SK-N-SH treated with all-trans-retinoic acid at 6 μM for 48 hours (cell line): ENCODE results near the gene SPG7.

Source experiments
- ATAC-seq: fragments of 200-7000 bp; cut with Tn5 transposase; 3 replicates; pipeline ENCODE4 v1.9.1; 2020; ENCODE audit warnings: mild to moderate bottlenecking, moderate library complexity
- ARNTL ChIP-seq: fragments of 450-650 bp; formaldehyde crosslinking; IDR thresholded peaks from 2 replicates; pipeline ENCODE4 v1.5.0; 2020; ENCODE audit warnings: low read depth, mild to moderate bottlenecking, moderate library complexity, borderline replicate concordance
- BACH2 ChIP-seq: fragments of 250-450 bp; sonication (Bioruptor Pico); IDR thresholded peaks from 2 replicates; pipeline ENCODE4 v1.9.0; 2021; ENCODE audit warnings: mild to moderate bottlenecking, borderline replicate concordance
- CSDC2 ChIP-seq: fragments of 250-450 bp; sonication (Bioruptor Pico); IDR thresholded peaks from 2 replicates; pipeline ENCODE4 v1.5.0; 2020; ENCODE audit warnings: mild to moderate bottlenecking, moderate library complexity
- ESRRG ChIP-seq: fragments of 250-450 bp; sonication (Bioruptor Pico); IDR thresholded peaks from 2 replicates; pipeline ENCODE4 v1.6.1; 2021; ENCODE audit warnings: mild to moderate bottlenecking
- GLIS3 ChIP-seq: fragments of 250-450 bp; sonication (Bioruptor Pico); IDR thresholded peaks from 2 replicates; pipeline ENCODE4 v1.5.0; 2020; ENCODE audit warnings: mild to moderate bottlenecking, moderate library complexity
- ISL1 ChIP-seq: fragments of 250-450 bp; sonication (Bioruptor Pico); IDR thresholded peaks from 2 replicates; pipeline ENCODE4 v2.1.2; 2022; ENCODE audit warnings: mild to moderate bottlenecking, moderate library complexity
- OSR1 ChIP-seq: fragments of 250-450 bp; sonication (Bioruptor Pico); IDR thresholded peaks from 2 replicates; pipeline ENCODE4 v1.8.0; 2022; ENCODE audit warnings: moderate library complexity, mild to moderate bottlenecking, inconsistent platforms
- PPARA ChIP-seq: fragments of 250-450 bp; sonication (Bioruptor Pico); IDR thresholded peaks from 2 replicates; pipeline ENCODE4 v1.5.0; 2020; ENCODE audit warnings: mild to moderate bottlenecking, borderline replicate concordance
- RARB ChIP-seq: fragments of 250-450 bp; sonication (Bioruptor Pico); IDR thresholded peaks from 2 replicates; pipeline ENCODE4 v1.8.0; 2021; ENCODE audit warnings: mild to moderate bottlenecking, moderate library complexity
- SNAI2 ChIP-seq: fragments of 250-450 bp; sonication (Bioruptor Pico); IDR thresholded peaks from 2 replicates; pipeline ENCODE4 v1.5.0; 2020; ENCODE audit warnings: mild to moderate bottlenecking, moderate library complexity
- TCF4 ChIP-seq: fragments of 250-450 bp; sonication (Bioruptor Pico); IDR thresholded peaks from 2 replicates; pipeline ENCODE4 v1.8.0; 2021; ENCODE audit warnings: mild to moderate bottlenecking, moderate library complexity, borderline replicate concordance
- TOX ChIP-seq: fragments of 250-450 bp; sonication (Bioruptor Pico); IDR thresholded peaks from 2 replicates; pipeline ENCODE4 v1.8.0; 2021; ENCODE audit warnings: mild to moderate bottlenecking, moderate library complexity, borderline replicate concordance
- ZC3H10 ChIP-seq: fragments of 250-450 bp; sonication (Bioruptor Pico); IDR thresholded peaks from 2 replicates; pipeline ENCODE4 v1.5.1; 2021; ENCODE audit warnings: mild to moderate bottlenecking, moderate library complexity
- ZFP3 ChIP-seq: fragments of 250-450 bp; sonication (Bioruptor Pico); IDR thresholded peaks from 2 replicates; pipeline ENCODE4 v1.5.0; 2020; ENCODE audit warnings: mild to moderate bottlenecking, moderate library complexity
- ZFP30 ChIP-seq: fragments of 450-650 bp; formaldehyde crosslinking; IDR thresholded peaks from 2 replicates; pipeline ENCODE4 v1.5.0; 2022; ENCODE audit warnings: mild to moderate bottlenecking, moderate library complexity
- ZNF565 ChIP-seq: fragments of 450-650 bp; formaldehyde crosslinking; conservative IDR thresholded peaks from 2 replicates; pipeline ENCODE4 v1.5.0; 2020; ENCODE audit warnings: low read depth, mild to moderate bottlenecking, moderate library complexity
- ZNF70 ChIP-seq: fragments of 450-650 bp; formaldehyde crosslinking; IDR thresholded peaks from 2 replicates; pipeline ENCODE4 v1.5.0; 2020; ENCODE audit warnings: mild to moderate bottlenecking, moderate library complexity
- ZNF8 ChIP-seq: fragments of 450-650 bp; formaldehyde crosslinking; IDR thresholded peaks from 2 replicates; pipeline ENCODE4 v1.5.0; 2020; ENCODE audit warnings: mild to moderate bottlenecking, moderate library complexity
- TF ChIP-seq, protein P1 (sequence below): fragments of 250-450 bp; sonication (Bioruptor Pico); IDR thresholded peaks from 2 replicates; pipeline ENCODE4 v1.5.1; 2020; ENCODE audit warnings: low read depth, mild to moderate bottlenecking, moderate library complexity
- TF ChIP-seq, protein P2 (sequence below): fragments of 250-450 bp; sonication (Bioruptor Pico); IDR thresholded peaks from 2 replicates; pipeline ENCODE4 v1.8.0; 2020; ENCODE audit warnings: mild to moderate bottlenecking, moderate library complexity, borderline replicate concordance
- TF ChIP-seq, protein P3 (sequence below): fragments of 250-450 bp; sonication (Bioruptor Pico); IDR thresholded peaks from 2 replicates; pipeline ENCODE4 v1.5.1; 2021; ENCODE audit warnings: mild to moderate bottlenecking, moderate library complexity
- TF ChIP-seq, protein P4 (sequence below): fragments of 250-450 bp; sonication (Bioruptor Pico); IDR thresholded peaks from 2 replicates; pipeline ENCODE4 v1.8.0; 2021; ENCODE audit warnings: low read depth, mild to moderate bottlenecking, moderate library complexity, borderline replicate concordance

SPG7 gene

DNA sequence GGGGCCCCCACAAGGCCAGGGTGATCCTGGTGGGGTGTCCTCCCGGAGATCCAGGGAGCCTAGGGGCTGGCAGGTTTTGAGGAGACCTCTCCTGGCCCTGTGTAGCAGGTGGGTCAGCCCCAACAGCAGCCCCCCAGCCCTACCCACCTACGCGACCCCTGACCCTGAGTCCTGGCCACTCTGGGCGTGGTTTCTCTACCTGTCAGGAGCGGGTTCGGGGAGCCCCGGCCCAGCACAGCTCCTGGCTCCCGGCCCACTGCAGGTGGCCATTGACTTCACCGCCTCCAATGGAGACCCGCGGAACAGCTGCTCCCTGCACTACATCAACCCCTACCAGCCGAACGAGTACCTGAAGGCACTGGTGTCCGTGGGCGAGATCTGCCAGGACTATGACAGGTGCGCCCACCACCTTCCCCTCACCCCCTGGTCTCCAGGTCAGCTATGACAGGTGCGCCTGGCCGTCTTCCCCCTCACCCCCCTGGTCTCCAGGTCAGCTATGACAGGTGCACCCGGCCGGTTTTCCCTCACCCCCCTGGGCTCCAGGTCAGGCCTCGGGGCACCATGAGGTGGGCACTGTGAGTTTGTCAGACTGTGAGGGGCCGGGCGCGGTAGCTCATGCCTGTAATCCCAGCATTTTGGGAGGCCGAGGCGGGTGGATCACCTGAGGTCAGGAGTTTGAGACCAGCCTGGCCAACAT, 80.4 kb downstream of the SPG7 start:
- ATAC-seq, result no peak
- TF ChIP-seq ESRRG (no peak), ZC3H10 (CRISPR knock-in tag) (no peak), GLIS3 (no peak), ZFP3 (CRISPR knock-in tag) (no peak), BACH2 (CRISPR knock-in tag) (no peak), SNAI2 (no peak), ARNTL (no peak), OSR1 (CRISPR knock-in tag) (no peak), PPARA (no peak), TCF4 (CRISPR knock-in tag) (no peak), ISL1 (CRISPR knock-in tag) (no peak), ZNF565 (no peak), ZNF8 (CRISPR knock-in tag) (no peak), TOX (CRISPR knock-in tag) (no peak), ZNF70 (CRISPR knock-in tag) (no peak), RARB (CRISPR knock-in tag) (no peak)
- TF ChIP-seq, protein P1, sequence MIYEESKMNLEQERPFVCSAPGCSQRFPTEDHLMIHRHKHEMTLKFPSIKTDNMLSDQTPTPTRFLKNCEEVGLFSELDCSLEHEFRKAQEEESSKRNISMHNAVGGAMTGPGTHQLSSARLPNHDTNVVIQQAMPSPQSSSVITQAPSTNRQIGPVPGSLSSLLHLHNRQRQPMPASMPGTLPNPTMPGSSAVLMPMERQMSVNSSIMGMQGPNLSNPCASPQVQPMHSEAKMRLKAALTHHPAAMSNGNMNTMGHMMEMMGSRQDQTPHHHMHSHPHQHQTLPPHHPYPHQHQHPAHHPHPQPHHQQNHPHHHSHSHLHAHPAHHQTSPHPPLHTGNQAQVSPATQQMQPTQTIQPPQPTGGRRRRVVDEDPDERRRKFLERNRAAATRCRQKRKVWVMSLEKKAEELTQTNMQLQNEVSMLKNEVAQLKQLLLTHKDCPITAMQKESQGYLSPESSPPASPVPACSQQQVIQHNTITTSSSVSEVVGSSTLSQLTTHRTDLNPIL (CRISPR knock-in tag), result no peak
- TF ChIP-seq, protein P2, sequence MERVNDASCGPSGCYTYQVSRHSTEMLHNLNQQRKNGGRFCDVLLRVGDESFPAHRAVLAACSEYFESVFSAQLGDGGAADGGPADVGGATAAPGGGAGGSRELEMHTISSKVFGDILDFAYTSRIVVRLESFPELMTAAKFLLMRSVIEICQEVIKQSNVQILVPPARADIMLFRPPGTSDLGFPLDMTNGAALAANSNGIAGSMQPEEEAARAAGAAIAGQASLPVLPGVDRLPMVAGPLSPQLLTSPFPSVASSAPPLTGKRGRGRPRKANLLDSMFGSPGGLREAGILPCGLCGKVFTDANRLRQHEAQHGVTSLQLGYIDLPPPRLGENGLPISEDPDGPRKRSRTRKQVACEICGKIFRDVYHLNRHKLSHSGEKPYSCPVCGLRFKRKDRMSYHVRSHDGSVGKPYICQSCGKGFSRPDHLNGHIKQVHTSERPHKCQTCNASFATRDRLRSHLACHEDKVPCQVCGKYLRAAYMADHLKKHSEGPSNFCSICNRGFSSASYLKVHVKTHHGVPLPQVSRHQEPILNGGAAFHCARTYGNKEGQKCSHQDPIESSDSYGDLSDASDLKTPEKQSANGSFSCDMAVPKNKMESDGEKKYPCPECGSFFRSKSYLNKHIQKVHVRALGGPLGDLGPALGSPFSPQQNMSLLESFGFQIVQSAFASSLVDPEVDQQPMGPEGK (CRISPR knock-in tag), result no peak
- TF ChIP-seq, protein P3, sequence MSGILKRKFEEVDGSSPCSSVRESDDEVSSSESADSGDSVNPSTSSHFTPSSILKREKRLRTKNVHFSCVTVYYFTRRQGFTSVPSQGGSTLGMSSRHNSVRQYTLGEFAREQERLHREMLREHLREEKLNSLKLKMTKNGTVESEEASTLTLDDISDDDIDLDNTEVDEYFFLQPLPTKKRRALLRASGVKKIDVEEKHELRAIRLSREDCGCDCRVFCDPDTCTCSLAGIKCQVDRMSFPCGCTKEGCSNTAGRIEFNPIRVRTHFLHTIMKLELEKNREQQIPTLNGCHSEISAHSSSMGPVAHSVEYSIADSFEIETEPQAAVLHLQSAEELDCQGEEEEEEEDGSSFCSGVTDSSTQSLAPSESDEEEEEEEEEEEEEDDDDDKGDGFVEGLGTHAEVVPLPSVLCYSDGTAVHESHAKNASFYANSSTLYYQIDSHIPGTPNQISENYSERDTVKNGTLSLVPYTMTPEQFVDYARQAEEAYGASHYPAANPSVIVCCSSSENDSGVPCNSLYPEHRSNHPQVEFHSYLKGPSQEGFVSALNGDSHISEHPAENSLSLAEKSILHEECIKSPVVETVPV (CRISPR knock-in tag), result no peak
- TF ChIP-seq, all 23 proteins: peak for 0

DNA sequence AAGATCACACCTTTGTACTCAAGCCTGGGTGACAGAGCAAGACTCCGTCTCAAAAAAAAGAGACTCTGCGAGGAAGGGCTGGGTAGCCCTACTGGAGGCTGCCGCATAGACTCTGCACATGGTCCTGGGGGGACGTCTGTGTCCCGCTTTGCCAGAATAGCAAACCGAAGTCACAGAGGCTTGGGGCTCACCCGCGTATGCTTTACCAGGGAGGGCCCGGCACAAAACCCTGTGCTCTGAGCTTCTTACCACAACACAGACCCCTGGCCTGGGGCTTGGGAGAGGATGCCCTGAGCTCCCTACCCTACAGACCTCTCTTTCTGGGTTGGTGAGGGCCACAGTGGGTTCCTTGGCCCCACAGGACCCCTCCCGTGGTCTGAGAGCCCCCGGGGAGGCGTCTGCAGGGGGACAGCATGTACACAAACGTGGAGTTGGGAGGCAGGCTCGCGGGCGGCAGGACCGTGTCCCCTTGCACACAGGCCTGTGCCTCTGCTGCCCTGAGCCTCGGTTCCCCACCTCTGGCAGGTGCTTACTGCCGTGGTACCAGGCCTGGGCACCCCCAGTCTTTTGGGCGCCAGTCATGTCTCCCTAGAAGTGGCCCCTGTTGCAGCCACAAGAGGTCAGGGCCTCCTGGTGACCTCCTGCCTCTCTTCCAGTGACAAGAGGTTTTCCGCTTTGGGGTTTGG, 81.2 kb downstream of the SPG7 start:
- TF ChIP-seq ZFP30 (CRISPR knock-in tag) (no peak), TCF4 (CRISPR knock-in tag) (no peak), OSR1 (CRISPR knock-in tag) (no peak), ESRRG (no peak), ZNF8 (CRISPR knock-in tag) (no peak), ZC3H10 (CRISPR knock-in tag) (no peak), PPARA (no peak), SNAI2 (no peak), ARNTL (no peak), ZNF70 (CRISPR knock-in tag) (no peak), TOX (CRISPR knock-in tag) (no peak), CSDC2 (no peak), BACH2 (CRISPR knock-in tag) (no peak), ISL1 (CRISPR knock-in tag) (no peak)
- TF ChIP-seq, protein P3 (CRISPR knock-in tag), result no peak
- TF ChIP-seq, protein P2 (CRISPR knock-in tag), result no peak
- TF ChIP-seq, protein P1 (CRISPR knock-in tag), result no peak
- TF ChIP-seq, protein P4, sequence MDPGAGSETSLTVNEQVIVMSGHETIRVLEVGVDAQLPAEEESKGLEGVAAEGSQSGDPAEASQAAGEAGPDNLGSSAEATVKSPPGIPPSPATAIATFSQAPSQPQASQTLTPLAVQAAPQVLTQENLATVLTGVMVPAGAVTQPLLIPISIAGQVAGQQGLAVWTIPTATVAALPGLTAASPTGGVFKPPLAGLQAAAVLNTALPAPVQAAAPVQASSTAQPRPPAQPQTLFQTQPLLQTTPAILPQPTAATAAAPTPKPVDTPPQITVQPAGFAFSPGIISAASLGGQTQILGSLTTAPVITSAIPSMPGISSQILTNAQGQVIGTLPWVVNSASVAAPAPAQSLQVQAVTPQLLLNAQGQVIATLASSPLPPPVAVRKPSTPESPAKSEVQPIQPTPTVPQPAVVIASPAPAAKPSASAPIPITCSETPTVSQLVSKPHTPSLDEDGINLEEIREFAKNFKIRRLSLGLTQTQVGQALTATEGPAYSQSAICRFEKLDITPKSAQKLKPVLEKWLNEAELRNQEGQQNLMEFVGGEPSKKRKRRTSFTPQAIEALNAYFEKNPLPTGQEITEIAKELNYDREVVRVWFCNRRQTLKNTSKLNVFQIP, result no peak
- no peak for ATAC-seq
